PC-3 (cell line): ENCODE results near the gene COL4A1. TPM values are rescaled to one million over a fixed set of nuclear protein-coding genes. Genes with fewer than 3 reads are reported as not detected.

ENCODE experiments used
- ATAC-seq: fragments of 200-7000 bp; cut with Tn5 transposase; 2 replicates; pipeline ENCODE4 v1.9.1; 2020; ENCODE audit warnings: mild to moderate bottlenecking, moderate library complexity
- BruUV-seq: library from RNA; stranded (reverse); fragments of 400-500 nt; replicated peaks from 2 replicates; lab custom pipeline; 2021; lab: Mats Ljungman, UMichigan
- CTCF ChIA-PET: fragments of 300-600 bp; sonication (Branson Sonifier 250); formaldehyde crosslinking; loops from one replicate; lab custom pipeline; 2022; ENCODE audit warnings: antibody characterized with exemption; lab: Charles Lee
- POLR2A ChIA-PET: fragments of 300-600 bp; sonication (Branson Sonifier 250); formaldehyde crosslinking; loops from one replicate; lab custom pipeline; 2022; ENCODE audit warnings: antibody characterized with exemption; ENCODE audit not compliant: unreplicated experiment; lab: Charles Lee
- DNase-seq: peaks from one replicate; pipeline ENCODE4 v3.0.0-alpha.2; 2015
- H2AFZ ChIP-seq: fragments of 300-600 bp; sonication (generic); 2 replicates; pipeline ENCODE4 v1.6.0; 2016; ENCODE audit warnings: antibody characterized with exemption, low read length
- H3F3A ChIP-seq: fragments of 300-600 bp; sonication (generic); one replicate; pipeline ENCODE4 v1.6.0; 2017; ENCODE audit warnings: antibody characterized with exemption, low read length, control low read depth, mild to moderate bottlenecking; ENCODE audit not compliant: unreplicated experiment
- H3K27ac ChIP-seq: fragments of 300-600 bp; sonication (generic); 2 replicates; pipeline ENCODE4 v1.5.1; 2016; ENCODE audit warnings: mild to moderate bottlenecking, low read length
- H3K27me3 ChIP-seq: fragments of 300-600 bp; sonication (generic); 2 replicates; pipeline ENCODE4 v1.6.1; 2016; ENCODE audit warnings: low read length, mixed read lengths
- H3K36me3 ChIP-seq: fragments of 300-600 bp; sonication (generic); 2 replicates; pipeline ENCODE4 v1.6.1; 2016; ENCODE audit warnings: low read depth, mixed run types, low read length, mixed read lengths
- H3K4me1 ChIP-seq: fragments of 300-600 bp; sonication (generic); 2 replicates; pipeline ENCODE4 v1.5.1; 2016; ENCODE audit warnings: low read length; ENCODE audit not compliant: insufficient read depth
- H3K4me2 ChIP-seq: fragments of 300-600 bp; sonication (generic); 2 replicates; pipeline ENCODE4 v1.6.0; 2016; ENCODE audit warnings: low read length
- H3K4me3 ChIP-seq: fragments of 300-600 bp; sonication (generic); 2 replicates; pipeline ENCODE4 v1.5.1; 2016; ENCODE audit warnings: mild to moderate bottlenecking, low read length, mixed read lengths
- H3K79me2 ChIP-seq: fragments of 300-600 bp; sonication (generic); 2 replicates; pipeline ENCODE4 v1.6.1; 2017; ENCODE audit warnings: low read length, mixed read lengths
- H3K9ac ChIP-seq: fragments of 300-600 bp; sonication (generic); 2 replicates; pipeline ENCODE4 v1.6.0; 2016; ENCODE audit warnings: mild to moderate bottlenecking, low read length
- H3K9me2 ChIP-seq: fragments of 300-600 bp; sonication (generic); replicated peaks from 2 replicates; pipeline ENCODE4 v1.6.1; 2016; ENCODE audit warnings: mixed run types, low read length, mixed read lengths
- H3K9me3 ChIP-seq: fragments of 300-600 bp; sonication (generic); 2 replicates; pipeline ENCODE4 v1.6.1; 2016; ENCODE audit warnings: low read length, mixed read lengths
- H4K20me1 ChIP-seq: fragments of 300-600 bp; sonication (generic); 2 replicates; pipeline ENCODE4 v1.6.1; 2016; ENCODE audit warnings: low read length, mixed read lengths
- EZH2 ChIP-seq: fragments of 300-600 bp; sonication (generic); IDR thresholded peaks from one replicate; pipeline ENCODE4 v1.6.1; 2017; ENCODE audit warnings: antibody characterized with exemption, mild to moderate bottlenecking, low read length; ENCODE audit not compliant: unreplicated experiment
- EZH2phosphoT487 ChIP-seq: fragments of 300-600 bp; sonication (generic); IDR thresholded peaks from 2 replicates; pipeline ENCODE4 v1.6.1; 2018; ENCODE audit warnings: mild to moderate bottlenecking, antibody characterized with exemption, low read length, borderline replicate concordance
- intact Hi-C: fragments of 100-400 bp; cut with micrococcal nuclease; formaldehyde crosslinking; loops from 2 replicates; pipeline ENCODE4 v1.9.0; 2023
- total RNA-seq: library from RNA; depleted of rRNA; stranded (reverse); fragments of >200 nt; gene quantifications from 2 replicates; pipeline ENCODE4 v1.2.3, GENCODE V29; 2014
- TF ChIP-seq, protein P1 (sequence below): fragments of 300-600 bp; sonication (generic); conservative IDR thresholded peaks from 2 replicates; pipeline ENCODE4 v1.5.1; 2017; ENCODE audit warnings: antibody characterized with exemption, low read depth, mild to moderate bottlenecking, low read length

Gene COL4A1
- total RNA-seq, 1 experiment from 2014 or later = 48.7 TPM

DNA sequence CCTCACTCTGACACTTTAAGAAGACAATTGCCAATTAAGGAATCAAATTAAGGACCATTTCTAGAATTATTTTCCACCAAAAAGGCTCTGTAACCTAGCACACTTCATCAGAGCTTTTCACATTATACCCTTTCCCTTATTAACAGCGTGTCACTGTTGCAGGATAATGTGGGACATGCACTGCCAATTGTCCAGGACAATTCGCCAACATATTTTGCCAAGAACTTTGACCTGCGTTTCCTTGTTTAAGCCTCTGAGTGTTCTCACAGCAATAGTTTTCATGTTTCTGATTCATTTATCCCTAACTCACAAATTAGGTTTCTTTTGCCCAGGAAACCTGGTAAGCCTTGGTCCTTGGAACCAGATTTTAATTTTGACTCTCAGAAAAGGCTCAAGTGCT is 13.3 kb downstream of the COL4A1 start:
- Histone ChIP-seq H3F3A (no peaks in the 10 kb centered on the region), H2AFZ (no peak overlapping the region), H3K79me2 (no peaks in the 10 kb centered on the region), H3K4me3 (no peak overlapping the region), H3K36me3 (no peaks in the 10 kb centered on the region), H3K27me3 (no peaks in the 10 kb centered on the region), H3K4me2 (no peak overlapping the region), H3K27ac (no peak overlapping the region), H3K9me3 (no peaks in the 10 kb centered on the region), H3K9me2 (no peaks in the 10 kb centered on the region), H4K20me1 (no peaks in the 10 kb centered on the region), H3K9ac (no peak overlapping the region), H3K4me1 (no peaks in the 10 kb centered on the region)
- DNase-seq (no peak), ATAC-seq (no peak)
- ChIA-PET CTCF (no interaction called here), POLR2A (no interaction called here)
- intact Hi-C loops = no loop called here
- BruUV-seq = no TSS peak
- TF ChIP-seq EZH2 (no peak), EZH2phosphoT487 (no peak)
- TF ChIP-seq, protein P1, sequence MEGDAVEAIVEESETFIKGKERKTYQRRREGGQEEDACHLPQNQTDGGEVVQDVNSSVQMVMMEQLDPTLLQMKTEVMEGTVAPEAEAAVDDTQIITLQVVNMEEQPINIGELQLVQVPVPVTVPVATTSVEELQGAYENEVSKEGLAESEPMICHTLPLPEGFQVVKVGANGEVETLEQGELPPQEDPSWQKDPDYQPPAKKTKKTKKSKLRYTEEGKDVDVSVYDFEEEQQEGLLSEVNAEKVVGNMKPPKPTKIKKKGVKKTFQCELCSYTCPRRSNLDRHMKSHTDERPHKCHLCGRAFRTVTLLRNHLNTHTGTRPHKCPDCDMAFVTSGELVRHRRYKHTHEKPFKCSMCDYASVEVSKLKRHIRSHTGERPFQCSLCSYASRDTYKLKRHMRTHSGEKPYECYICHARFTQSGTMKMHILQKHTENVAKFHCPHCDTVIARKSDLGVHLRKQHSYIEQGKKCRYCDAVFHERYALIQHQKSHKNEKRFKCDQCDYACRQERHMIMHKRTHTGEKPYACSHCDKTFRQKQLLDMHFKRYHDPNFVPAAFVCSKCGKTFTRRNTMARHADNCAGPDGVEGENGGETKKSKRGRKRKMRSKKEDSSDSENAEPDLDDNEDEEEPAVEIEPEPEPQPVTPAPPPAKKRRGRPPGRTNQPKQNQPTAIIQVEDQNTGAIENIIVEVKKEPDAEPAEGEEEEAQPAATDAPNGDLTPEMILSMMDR = no peak

DNA sequence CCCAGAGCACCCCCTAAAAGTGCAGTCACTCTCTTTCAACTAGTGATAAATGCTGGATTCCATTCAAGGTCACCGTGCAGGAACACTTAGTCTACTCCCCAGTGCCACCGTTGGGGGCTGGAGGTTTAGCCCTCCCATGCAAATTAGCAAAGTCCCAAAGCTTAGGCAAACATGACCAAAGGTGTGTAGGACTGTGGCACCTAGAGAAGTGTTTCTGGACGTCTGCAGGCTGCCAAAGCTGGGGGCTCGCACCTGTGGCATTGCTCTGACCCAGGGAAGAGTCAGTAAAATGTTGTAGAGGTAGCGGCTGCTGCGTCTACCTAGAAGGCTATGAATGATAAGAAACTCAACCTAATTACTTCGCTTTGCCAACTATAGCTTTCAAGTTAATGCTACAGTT is 13.9 kb downstream of the COL4A1 start:
- no peak for DNase-seq
- no peak overlapping the region for H3K4me3 ChIP-seq
- no peak overlapping the region for H2AFZ ChIP-seq
- H3K36me3 ChIP-seq = no peaks in the 10 kb centered on the region
- no peaks in the 10 kb centered on the region for H3K9me2 ChIP-seq
- CTCF ChIA-PET = no interaction called here
- no peaks in the 10 kb centered on the region for H3F3A ChIP-seq
- intact Hi-C loops = no loop called here
- H3K27ac ChIP-seq = no peak overlapping the region
- no TSS peak for BruUV-seq
- TF ChIP-seq, protein P1 = no peak
- TF ChIP-seq EZH2 = no peak
- TF ChIP-seq EZH2phosphoT487 = no peak
- POLR2A ChIA-PET = no interaction called here
- H3K79me2 ChIP-seq = no peaks in the 10 kb centered on the region
- H3K4me2 ChIP-seq = no peak overlapping the region
- no peaks in the 10 kb centered on the region for H3K27me3 ChIP-seq
- no peaks in the 10 kb centered on the region for H3K9me3 ChIP-seq
- ATAC-seq = no peak
- no peak overlapping the region for H3K9ac ChIP-seq
- H3K4me1 ChIP-seq = no peaks in the 10 kb centered on the region
- no peaks in the 10 kb centered on the region for H4K20me1 ChIP-seq

DNA sequence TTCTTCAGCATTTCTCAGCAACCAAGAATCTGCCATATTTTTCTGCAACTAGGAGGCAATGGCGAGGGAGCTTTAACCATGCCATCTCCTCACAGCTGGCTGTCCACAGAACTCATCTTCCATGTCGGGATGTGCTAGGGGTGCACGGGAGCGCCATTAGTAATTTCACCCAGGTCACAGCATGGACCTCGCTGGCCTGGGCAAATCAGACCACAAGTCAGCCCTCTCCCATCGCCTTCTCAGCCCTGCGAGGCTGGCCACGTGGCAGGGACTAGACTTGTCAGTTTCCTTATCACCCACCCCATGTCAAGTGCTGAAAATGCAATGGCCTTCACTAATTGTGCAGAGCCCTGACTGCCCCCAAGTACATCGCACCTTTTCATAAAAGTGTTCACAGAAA is 15.7 kb downstream of the COL4A1 start:
- Histone ChIP-seq H3K4me3 (no peak overlapping the region), H3K79me2 (no peaks in the 10 kb centered on the region), H3K4me1 (no peaks in the 10 kb centered on the region), H4K20me1 (no peaks in the 10 kb centered on the region), H2AFZ (no peak overlapping the region), H3K27ac (no peak overlapping the region), H3K9me2 (no peaks in the 10 kb centered on the region), H3K4me2 (no peak overlapping the region), H3K36me3 (no peaks in the 10 kb centered on the region), H3K9me3 (no peaks in the 10 kb centered on the region), H3K9ac (no peak overlapping the region), H3F3A (no peaks in the 10 kb centered on the region), H3K27me3 (no peaks in the 10 kb centered on the region)
- ChIA-PET POLR2A (no interaction called here), CTCF (no interaction called here)
- DNase-seq (no peak), ATAC-seq (no peak)
- BruUV-seq = no TSS peak
- TF ChIP-seq, protein P1 = no peak
- no peak for TF ChIP-seq EZH2
- no peak for TF ChIP-seq EZH2phosphoT487
- intact Hi-C loops = no loop called here
